NCI-H1417 treated with DMSO at 0.1 percent for 48 hours (cell line): Measurements from ENCODE around the gene ANO10.
"Not testable (repeated sequence)": the region's sequence is repeated elsewhere in the genome, so short reads cannot be mapped to it uniquely, and the experiment has no call there.

Source experiments
- DNase-seq: peaks from one replicate; lab custom pipeline; 2025; lab: John Stamatoyannopoulos, UW

Gene ANO10

GRCh38 chr3:43629257-43629656, 7.4 kb upstream of the ANO10 start:
- no peak for DNase-seq

- no peak for DNase-seq
These were observed 5.5 kb upstream of the ANO10 start for GRCh38 chr3:43627360-43627759.

DNA sequence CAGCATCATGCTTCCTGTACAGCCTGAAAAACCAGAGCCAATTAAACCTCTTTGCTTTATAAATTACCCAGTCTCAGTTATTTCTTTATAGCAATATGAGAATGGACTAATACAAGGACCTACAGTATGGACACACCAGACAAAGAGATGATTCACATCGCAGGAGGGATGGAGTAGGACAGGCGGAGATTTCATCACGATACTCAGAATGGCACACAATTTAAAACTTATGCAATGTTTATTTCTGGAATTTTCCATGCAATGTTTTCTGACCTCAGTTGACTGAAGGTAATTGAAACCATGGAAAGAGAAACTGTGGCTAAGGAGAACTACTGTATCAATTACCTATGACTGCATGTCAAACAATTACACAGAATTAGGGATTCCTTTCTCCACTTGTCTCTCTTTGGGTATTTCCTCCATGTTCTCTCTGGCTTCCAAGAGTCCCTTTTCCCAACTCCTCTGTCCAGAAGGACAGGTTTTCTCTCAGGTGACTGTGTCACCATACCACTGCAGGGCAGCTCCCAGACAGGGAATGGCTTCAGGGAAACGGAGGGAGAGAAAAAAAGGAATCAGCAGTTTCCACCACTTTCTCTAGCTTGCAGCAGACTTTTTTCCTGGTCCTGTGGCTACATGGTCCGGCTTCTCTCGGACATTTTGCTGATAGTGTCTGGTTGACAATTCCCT, 3.0 kb upstream of the ANO10 start:
- no peak for DNase-seq

DNA sequence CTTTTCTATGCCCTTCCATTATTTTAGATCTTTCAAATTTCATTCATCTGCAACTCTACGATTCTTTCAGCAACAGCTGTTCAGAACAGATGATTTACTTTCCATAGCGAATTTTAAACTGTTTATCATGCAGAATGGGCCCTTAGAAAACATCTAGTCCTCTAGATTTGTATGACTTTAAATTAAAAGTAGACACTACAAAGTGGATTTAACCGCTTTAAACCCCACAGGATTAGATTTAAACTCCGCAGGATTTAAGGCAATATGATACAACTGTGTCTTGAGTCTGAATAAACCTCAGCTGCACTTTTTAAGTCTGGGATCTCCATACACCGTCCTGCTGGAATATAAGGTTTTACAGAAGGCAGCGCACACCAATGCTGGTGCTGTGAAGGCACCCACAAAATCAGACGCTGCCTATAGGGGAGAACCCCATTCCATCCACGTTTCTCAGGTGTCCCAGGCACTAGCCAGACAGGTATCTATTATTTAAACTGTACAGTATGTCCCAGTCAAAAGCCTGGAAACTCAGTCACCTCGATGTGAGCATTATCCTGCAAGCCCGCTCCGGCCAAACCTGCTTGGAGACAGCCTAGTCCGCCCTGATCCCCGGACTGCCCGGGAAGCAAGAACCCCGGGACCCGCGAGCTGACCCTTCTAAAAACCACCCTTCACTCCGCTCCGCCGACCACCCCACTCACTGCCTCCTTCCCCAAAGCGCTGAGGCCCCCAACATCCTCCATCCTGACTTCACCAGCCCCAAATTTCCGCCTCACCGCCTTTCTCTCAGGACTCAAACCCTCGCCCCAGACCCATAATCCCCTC, 768 bp downstream of the ANO10 start:
- no peak for DNase-seq

- DNase-seq = no peak
These were observed 2.2 kb downstream of the ANO10 start for GRCh38 chr3:43619588-43619987.

DNA sequence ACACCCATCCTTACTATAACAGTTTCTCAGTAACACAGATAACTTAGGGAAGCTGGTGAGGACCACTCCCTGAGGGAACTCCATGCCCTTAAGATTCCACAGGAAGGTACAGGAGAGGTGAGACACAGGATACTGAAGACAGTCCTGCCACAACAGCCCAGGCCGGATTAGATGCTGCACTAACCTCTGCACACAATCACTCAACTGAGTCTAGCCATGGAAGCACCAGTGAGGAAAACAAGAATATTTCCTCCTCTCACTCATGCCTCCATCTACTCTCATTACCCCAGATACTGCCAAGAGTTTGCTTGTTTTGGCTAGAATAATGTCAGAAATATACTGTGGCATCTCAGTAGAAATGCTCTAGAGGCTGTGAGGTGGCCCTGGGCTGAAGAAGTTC, 3.7 kb downstream of the ANO10 start:
- DNase-seq = no peak

- DNase-seq = no peak
These were observed 5.8 kb downstream of the ANO10 start for GRCh38 chr3:43616034-43616433.

- DNase-seq = no peak
These were observed 6.7 kb downstream of the ANO10 start for GRCh38 chr3:43615133-43615532.

DNA sequence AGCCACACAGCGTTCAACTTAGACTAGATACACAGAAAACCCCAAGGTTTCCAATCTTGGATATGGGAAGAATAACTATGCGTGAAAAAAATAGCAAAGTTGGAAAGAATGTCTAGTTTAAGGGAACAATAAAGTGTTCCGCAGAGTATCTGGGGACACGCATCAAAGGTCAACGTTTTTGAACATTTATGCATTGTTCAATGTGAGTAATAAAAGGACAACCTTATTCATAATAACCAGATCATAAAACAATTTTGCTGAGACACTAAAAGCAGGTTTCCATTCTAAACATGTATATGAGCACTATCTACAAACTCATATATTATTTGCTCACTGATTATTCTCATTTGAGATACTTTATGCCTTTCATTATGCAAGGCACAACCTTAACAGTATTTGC, 7.8 kb downstream of the ANO10 start:
- no peak for DNase-seq

- no peak for DNase-seq
These were observed 9.4 kb downstream of the ANO10 start for GRCh38 chr3:43612419-43612818.

- no peak for DNase-seq
These were observed 12.4 kb downstream of the ANO10 start for GRCh38 chr3:43609406-43609805.

- DNase-seq = no peak
These were observed 13.1 kb downstream of the ANO10 start for GRCh38 chr3:43608751-43609150.

- DNase-seq = no peak
These were observed 15.5 kb downstream of the ANO10 start for GRCh38 chr3:43606284-43606683.

DNA sequence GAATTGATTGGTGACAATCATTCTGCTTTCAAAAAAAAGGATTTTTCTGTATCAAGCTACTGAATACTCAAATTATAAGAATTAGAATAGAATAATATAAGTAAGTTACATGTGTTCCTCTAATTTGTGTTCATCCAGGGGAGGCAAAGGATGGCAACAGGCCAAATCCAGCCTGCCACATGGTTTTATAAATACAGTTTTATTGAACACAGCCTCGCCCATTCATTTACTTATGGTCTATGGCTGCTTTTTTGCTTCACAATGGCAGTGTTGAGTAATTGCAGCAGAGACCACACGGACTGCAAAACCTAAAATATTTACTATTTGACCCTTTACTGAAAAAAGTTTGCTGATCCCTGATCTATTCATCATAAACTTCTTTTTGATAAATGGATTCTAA, 21.9 kb downstream of the ANO10 start:
- not testable (repeated sequence) for DNase-seq

- DNase-seq = no peak
These were observed 23.9 kb downstream of the ANO10 start for GRCh38 chr3:43597961-43598360.

GRCh38 chr3:43596178-43596577, 25.6 kb downstream of the ANO10 start:
- DNase-seq = not testable (repeated sequence)

DNA sequence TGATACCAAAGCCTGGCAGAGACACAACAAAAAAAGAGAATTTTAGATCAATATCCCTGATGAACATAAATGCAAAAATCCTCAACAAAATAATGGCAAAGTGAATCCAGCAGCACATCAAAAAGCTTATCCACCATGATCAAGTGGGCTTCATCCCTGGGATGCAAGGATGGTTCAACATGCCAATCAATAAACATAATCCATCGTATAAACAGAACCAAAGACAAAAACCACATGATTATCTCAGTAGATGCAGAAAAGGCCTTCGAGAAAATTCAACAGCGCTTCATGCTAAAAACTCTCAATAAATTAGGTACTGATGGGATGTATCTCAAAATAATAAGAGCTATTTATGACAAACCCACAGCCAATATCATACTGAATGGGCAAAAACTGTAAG, 26.5 kb downstream of the ANO10 start:
- not testable (repeated sequence) for DNase-seq

- not testable (repeated sequence) for DNase-seq
These were observed 28.2 kb downstream of the ANO10 start for GRCh38 chr3:43593588-43593987.

- not testable (repeated sequence) for DNase-seq
These were observed 29.9 kb downstream of the ANO10 start for GRCh38 chr3:43591866-43592265.

DNA sequence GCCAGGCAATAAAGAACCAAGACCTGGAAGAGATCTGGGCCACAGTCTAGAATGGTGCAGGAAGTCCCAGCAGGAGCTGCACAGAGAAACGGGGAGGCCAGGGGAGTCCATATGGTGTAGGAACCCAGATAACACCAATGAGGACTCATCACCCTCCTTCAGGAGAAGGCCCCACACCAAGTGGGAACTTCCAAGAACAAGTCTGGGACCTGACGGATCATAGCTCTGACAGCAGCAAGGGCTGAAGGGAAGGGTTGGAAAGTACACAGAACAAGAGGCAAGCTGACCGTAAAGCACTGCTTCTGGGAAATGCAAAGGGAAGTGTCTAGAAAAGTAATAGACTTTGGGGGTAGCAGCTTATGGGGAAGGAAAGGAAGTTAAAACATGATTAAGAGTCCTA, 34.5 kb downstream of the ANO10 start:
- DNase-seq = no peak

DNA sequence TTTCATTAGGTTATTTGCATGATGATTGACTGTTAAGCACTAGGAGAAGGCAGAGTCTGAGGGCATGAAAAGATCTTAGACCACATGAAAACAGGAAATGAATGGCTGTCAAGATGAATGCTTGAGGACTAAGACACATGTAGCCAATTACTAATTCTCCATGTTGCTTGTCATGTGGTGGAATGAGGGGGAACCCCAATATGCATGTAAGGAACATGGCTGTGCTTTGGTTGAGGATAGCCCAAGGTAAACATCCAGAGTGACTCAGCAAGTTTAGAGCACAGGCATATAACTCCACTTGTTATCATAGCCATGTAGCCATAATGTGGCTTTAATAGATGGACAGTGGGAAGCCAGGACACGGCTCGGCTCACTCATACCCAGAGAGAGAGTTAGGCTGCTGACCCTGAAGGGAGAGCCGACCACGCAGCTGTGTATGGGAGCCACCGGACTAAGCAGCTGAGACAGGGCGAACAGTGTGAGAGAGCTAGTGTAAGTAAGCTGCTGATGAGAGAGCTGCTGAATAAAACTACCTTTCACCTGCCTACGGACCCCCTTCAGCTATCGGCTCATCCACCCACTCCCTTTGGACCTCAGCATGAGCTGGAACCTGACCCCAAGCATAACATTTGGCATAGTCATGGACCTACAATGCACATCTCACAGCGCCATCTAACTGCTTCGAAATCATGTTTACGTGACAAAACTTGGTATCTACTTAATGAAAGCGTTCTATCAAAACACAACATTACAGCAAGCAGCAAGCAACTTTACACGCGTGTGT, 37.6 kb downstream of the ANO10 start:
- no peak for DNase-seq

DNA sequence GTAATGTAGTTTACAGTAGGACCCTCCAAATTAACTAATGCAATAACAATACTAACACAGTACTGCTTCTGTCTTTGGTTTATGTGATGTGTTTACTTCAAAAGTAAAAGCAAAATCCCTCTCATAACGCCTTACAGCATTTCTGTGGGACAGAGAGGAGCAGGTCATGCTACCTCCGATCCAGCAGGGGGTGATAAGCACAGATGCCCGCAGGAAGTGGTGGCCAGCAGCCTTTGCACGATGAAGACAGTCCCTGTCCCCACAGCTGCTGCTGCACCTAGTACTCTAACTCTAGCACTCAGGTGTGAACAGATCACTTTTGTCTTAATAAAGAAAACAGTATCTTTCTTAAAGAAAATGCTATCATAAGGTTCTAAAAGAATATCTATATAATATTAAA, 38.3 kb downstream of the ANO10 start:
- no peak for DNase-seq

GRCh38 chr3:43582866-43583265, 38.9 kb downstream of the ANO10 start:
- DNase-seq = no peak
